Kidney epithelial cell (primary cell): ENCODE data around the gene TMEM212. TPM values are rescaled to one million over a fixed set of nuclear protein-coding genes. Genes with fewer than 3 reads are reported as not detected.

ENCODE experiments used
- DNase-seq: peaks from one replicate; pipeline ENCODE4 v3.0.0-alpha.2; 2010; ENCODE audit warnings: low read depth
- H3K27me3 ChIP-seq: 2 replicates; pipeline ENCODE4 v1.6.0; 2011; ENCODE audit warnings: low read length; ENCODE audit not compliant: control insufficient read depth, insufficient read depth
- H3K36me3 ChIP-seq: 2 replicates; pipeline ENCODE4 v1.5.1; 2011; ENCODE audit warnings: low read length; ENCODE audit not compliant: control insufficient read depth, insufficient read depth
- H3K4me3 ChIP-seq: 2 replicates; pipeline ENCODE4 v1.5.1; 2011; ENCODE audit warnings: low read depth, mild to moderate bottlenecking, control low read depth, low read length
- CTCF ChIP-seq: IDR thresholded peaks from 2 replicates; pipeline ENCODE4 v1.5.1; 2011; ENCODE audit warnings: mild to moderate bottlenecking, moderate library complexity, low read length, control low read depth, inconsistent platforms; ENCODE audit not compliant: insufficient read depth, poor library complexity, severe bottlenecking
- total RNA-seq: library from RNA; depleted of rRNA; stranded (reverse); fragments of >200 nt; gene quantifications from 2 replicates; pipeline ENCODE4 v1.2.3, GENCODE V29; 2015

TMEM212 gene
- total RNA-seq, 1 donor from 2014 or later, result not detected

GRCh38 chr3:171822431-171823106, 20.6 kb upstream of the TMEM212 start:
- no peak for TF ChIP-seq CTCF
- peak; percentile 75 for DNase-seq
- no peak overlapping the region for H3K4me3 ChIP-seq
- H3K27me3 ChIP-seq, result no peaks in the 10 kb centered on the region
- H3K36me3 ChIP-seq, result no peaks in the 10 kb centered on the region

- H3K27me3 ChIP-seq, result no peaks in the 10 kb centered on the region
- DNase-seq, result no peak
- no peak for TF ChIP-seq CTCF
- no peaks in the 10 kb centered on the region for H3K36me3 ChIP-seq
- H3K4me3 ChIP-seq, result no peak overlapping the region
Observed at GRCh38 chr3:171824116-171824515, 19.0 kb upstream of the TMEM212 start.

GRCh38 chr3:171824824-171825221, 18.3 kb upstream of the TMEM212 start:
- H3K27me3 ChIP-seq, result no peaks in the 10 kb centered on the region
- no peaks in the 10 kb centered on the region for H3K36me3 ChIP-seq
- TF ChIP-seq CTCF, result no peak
- DNase-seq, result no peak
- no peak overlapping the region for H3K4me3 ChIP-seq

- H3K4me3 ChIP-seq, result no peak overlapping the region
- no peak for TF ChIP-seq CTCF
- H3K36me3 ChIP-seq, result no peaks in the 10 kb centered on the region
- no peak for DNase-seq
- H3K27me3 ChIP-seq, result no peaks in the 10 kb centered on the region
Observed at GRCh38 chr3:171825222-171825828, 17.8 kb upstream of the TMEM212 start.

- TF ChIP-seq CTCF, result no peak
- no peak for DNase-seq
- Histone ChIP-seq H3K36me3 (no peaks in the 10 kb centered on the region), H3K27me3 (no peaks in the 10 kb centered on the region), H3K4me3 (no peak overlapping the region)
Observed at GRCh38 chr3:171827385-171827784, 15.8 kb upstream of the TMEM212 start.

- no peaks in the 10 kb centered on the region for H3K27me3 ChIP-seq
- DNase-seq, result no peak
- no peak overlapping the region for H3K4me3 ChIP-seq
- no peaks in the 10 kb centered on the region for H3K36me3 ChIP-seq
- no peak for TF ChIP-seq CTCF
Observed at GRCh38 chr3:171827836-171828458, 15.2 kb upstream of the TMEM212 start.
